DMS 273 (cell line): ENCODE results near the gene TRMT44.

ENCODE experiments used
- DNase-seq: peaks from one replicate; lab custom pipeline; 2025; ENCODE audit not compliant: unreplicated experiment; lab: John Stamatoyannopoulos, UW

Gene TRMT44

GRCh38 chr4:8440492-8441311, at the start of gene TRMT44, which contains the start of gene ACOX3:
TSS of gene TRMT44 (plus strand) at chr4:8440777. CDS start at chr4:8440823, 46 bp downstream.
TSS of gene ACOX3 (minus strand) at chr4:8440723. CDS start at chr4:8416521, 24,202 bp downstream.
- DNase-seq = peak; percentile 93

- DNase-seq = no peak
These were observed 49.5 kb upstream of the TRMT44 start for GRCh38 chr4:8391071-8391470.

- DNase-seq = peak; percentile 75
These were observed 48.6 kb upstream of the TRMT44 start for GRCh38 chr4:8391972-8392371.

GRCh38 chr4:8392591-8393190, 47.9 kb upstream of the TRMT44 start:
- peak; percentile 8 for DNase-seq

DNA sequence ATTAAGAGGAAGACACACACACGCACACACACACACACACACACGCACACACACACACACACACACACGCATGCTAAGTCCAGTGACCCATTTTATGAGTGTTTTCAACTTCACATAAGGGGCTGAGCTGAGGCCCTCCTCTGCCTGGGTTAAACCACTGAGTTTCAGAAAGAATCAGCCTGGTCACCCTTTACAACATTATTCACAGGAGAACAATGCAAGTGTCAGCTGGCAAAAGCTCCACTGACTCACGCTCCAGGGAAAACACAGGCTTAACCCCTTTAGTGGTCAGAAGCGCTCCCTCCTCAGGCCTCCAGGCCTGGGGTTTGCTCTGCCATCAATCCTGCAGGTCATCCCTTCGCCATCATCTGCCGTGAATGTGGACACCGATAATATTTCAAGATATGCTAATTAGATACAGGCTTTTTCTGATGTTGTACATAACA, 47.0 kb upstream of the TRMT44 start:
- no peak for DNase-seq

DNA sequence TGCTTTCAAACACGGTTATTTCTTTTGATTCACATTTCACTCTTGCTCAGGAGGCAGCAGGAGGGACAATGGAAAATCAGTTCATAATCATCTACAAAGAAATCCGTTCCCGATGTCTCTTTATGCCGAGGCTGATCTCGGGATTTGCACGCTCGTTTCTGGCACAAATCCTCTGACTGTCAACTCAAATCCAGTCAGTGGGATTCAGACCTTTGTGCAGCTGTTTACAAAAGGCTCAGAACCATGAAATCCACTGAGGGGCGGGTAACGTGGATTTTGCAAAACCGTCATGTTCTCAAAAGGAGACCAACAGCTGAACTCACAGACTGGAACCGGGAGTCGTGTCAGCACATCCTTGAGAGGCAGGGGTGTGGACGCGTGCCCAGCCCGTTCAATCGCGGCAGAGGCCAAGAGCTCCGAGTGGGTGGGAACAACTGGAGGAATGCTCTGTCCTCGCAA, 46.5 kb upstream of the TRMT44 start:
- no peak for DNase-seq

- no peak for DNase-seq
These were observed 45.8 kb upstream of the TRMT44 start for GRCh38 chr4:8394806-8395205.

DNA sequence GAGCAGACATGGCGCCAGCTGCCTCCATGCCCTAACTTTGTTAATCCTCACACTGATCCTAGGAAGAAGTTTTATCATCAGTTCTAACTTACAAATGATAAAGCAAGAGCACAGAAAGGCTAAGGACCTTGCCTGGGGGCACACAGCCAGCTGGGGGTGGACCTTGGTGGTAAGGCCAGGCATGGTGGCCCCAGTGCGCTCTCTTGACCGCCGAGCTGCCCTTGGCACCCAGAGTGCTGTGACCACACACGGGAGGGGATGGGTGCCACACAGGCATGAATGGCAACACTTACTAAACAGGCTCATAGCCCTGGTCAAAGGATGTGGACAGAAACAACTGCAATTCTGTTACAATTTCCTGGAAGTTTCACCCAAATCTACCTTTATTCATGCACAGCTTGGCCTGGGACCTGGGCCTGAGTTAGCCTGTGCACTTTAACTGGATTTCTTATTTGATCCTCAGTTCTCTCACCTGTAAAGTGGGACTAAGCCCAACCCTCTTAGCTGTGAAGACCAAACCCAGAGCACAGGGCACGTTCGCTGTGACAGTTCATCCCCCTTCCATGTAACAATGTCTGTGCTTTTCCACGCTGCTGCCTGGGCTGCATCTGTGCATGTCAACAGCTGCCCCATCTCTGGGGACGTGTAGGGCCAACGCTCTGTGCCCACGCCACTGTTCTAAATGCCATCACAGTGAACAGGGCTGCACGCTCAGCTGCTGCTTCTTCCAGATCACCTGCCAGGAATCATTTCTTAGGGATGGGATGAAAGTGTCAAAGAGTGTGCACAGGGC, 44.9 kb upstream of the TRMT44 start:
- DNase-seq = no peak

- no peak for DNase-seq
These were observed 43.7 kb upstream of the TRMT44 start for GRCh38 chr4:8396762-8397406.

DNA sequence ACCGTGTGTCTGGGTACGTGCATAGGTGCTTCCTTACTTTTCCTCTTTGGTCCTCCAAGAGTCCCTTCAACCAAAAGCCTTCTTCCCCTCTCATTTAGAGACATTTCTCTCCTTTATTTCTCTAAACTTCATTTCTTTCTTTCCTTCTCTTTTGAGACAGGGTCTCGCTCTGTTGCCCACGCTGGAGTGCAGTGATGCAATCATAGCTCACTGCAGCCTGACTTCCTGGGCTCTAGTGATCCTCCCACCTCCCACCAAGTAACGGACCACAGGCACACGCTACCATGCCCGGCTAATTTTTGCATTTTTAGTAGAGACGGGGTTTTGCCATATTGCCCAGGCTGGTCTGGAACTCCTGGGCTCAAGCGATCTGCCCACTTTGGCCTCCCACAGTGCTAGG, 42.2 kb upstream of the TRMT44 start:
- DNase-seq = no peak

DNA sequence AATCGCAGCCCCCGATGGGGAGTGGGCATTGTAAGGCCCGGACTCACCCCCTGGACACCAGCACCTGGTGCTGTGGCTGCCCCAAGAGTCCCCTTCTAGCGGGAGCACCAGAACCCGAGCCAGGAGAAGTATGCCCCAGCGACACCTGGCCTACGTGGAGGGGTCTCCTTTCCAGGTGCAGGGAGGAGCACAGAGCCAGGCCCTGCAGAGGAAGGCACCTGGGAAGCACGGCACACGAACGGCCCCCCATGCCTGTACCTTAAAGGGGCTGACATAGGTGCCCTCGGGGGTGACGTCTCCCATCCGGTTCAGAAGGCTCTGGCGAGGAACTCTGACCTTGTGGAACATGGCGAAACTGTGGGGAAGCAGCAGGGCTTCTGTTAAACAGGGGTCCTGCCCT, 41.3 kb upstream of the TRMT44 start:
- DNase-seq = no peak

DNA sequence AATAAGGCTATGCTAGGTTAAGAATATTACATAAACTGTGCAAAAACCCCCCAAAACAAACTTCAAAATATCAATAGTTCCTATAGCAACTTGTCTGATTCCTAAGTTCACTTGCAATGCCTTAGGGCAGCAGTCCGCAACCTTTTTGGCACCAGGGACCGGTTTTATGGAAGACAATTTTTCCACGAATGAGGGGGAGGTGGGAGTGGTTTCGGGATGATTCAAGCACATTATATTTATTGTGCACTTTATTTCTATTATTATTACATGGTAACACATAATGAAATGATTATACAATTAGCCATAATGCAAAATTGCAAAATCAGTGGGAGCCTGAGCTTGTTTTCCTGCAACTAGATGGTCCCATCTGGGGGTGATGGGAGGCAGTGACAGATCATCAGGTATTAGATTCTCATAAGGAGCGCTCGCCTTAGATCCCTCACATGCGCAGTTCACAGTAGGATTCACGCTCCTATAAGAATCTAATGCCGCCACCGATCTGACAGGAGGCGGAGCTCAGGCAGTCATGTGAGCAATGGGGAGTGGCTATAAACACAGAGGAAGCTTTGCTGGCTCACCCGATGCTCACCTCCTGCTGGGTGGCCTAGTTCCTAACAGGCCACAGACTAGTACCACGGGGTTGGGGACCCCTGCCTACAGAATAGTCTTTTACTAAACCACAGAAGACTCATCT, 39.8 kb upstream of the TRMT44 start:
- no peak for DNase-seq

DNA sequence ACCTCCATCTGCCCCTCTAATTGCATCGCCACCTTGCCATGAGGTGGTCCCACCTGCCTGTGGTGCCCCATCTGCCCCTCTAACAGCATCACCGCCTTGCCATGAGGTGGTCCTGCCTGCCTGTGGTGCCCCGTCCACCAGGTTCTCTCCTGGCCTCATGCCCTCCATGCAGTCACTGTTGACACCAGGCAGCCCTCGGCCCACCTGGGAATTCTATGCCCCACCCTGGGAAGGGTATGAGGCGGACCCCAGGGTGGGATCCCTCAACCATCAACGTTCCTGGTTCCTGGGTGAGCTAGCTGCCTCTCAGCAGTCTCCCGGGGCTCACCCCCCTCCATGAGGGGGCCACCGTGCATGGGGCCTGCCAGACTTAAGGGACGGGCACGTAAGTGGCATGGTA, 38.9 kb upstream of the TRMT44 start:
- no peak for DNase-seq

DNA sequence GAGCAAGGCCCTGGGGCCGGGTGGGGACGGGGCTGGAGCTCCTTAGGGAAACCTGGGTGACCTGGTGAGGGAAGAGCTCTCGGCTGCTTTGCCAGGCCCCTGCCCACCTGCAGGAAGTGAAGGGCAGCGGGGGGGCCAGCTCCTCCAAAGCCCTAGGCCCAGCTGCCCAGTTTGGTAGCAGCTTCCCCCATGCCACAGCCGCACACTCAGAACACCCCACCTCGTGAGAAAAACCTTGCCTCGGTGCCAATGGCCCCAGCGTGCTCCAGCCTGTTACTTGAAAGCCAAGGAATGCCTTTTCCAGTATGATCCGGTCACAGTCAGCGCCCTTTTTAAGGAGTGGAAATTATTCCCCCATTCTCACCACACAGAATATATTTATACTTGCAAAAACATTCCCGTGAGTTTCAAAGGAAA, 38.4 kb upstream of the TRMT44 start:
- no peak for DNase-seq

GRCh38 chr4:8402640-8403039, 37.9 kb upstream of the TRMT44 start:
- no peak for DNase-seq

GRCh38 chr4:8403173-8403753, 37.3 kb upstream of the TRMT44 start:
- peak; percentile 87 for DNase-seq

DNA sequence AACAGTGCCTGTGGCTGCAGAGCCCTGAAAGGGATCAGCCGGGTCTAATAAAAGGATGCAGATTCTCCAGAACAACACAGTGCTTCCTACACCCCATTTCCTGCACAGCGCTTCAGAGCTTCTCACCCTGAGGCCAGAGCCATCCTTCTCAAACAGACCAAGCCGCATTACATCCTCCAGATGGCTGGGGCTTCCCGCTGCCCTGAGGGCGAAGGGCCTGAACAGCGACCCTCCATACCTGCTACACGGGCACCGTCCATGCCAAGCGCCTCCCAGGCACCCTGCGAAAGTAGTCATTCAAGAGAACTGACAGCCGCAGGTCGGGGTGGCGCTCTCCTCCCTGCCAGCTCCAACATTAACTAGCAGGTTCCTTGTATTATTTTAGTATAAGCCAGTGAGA, 36.6 kb upstream of the TRMT44 start:
- DNase-seq = no peak

- no peak for DNase-seq
These were observed 35.6 kb upstream of the TRMT44 start for GRCh38 chr4:8404791-8405515.

DNA sequence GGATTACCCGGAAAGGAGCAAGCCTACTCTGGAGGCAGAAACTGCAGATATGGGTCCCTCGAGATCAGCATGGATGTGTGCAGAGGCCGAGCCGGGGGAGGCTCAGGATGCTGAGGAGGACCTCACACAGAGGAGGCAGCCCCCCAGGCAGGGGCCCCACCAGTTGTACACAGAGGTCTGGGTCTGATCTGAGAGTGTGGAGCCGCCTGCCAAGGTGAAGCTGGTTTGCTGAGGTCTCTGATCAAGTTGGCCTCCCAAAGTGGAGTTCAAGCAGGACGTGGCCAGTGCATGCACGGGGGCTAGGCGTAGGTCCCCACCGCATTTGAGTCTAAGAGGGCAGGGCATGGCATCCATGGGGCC, 35.1 kb upstream of the TRMT44 start:
- no peak for DNase-seq

- peak; percentile 58 for DNase-seq
These were observed 33.7 kb upstream of the TRMT44 start for GRCh38 chr4:8406887-8407286.
